Globus pallidus (tissue), 1 donor: ENCODE results near the gene GAL3ST1.
"Not testable (repeated sequence)": the region's sequence is repeated elsewhere in the genome, so short reads cannot be mapped to it uniquely, and the experiment has no call there.

Experiments used
- DNase-seq: peaks from one replicate; pipeline ENCODE4 v3.0.0-alpha.2; 2015; ENCODE audit warnings: low spot score

GAL3ST1 gene

DNA sequence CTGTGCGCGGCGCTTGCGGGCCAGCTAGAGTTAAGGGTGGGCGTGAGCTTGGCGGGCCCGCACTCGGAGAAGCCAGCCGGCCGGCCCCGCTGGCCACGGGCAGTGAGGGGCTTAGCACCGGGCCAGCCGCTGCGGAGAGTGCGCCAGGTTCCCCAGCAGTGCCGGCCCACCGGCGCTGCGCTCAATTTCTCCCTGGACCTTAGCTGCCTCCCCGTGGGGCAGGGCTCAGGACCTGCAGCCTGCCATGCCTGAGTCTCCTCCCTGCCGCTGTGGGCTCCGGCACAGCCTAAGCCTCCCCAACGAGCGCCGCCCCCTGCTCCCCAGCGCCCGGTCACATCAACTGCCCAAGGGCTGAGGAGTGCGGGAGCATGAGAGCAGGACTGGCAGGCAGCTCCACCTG is 22.4 kb upstream of the GAL3ST1 start:
- DNase-seq: no peak

DNA sequence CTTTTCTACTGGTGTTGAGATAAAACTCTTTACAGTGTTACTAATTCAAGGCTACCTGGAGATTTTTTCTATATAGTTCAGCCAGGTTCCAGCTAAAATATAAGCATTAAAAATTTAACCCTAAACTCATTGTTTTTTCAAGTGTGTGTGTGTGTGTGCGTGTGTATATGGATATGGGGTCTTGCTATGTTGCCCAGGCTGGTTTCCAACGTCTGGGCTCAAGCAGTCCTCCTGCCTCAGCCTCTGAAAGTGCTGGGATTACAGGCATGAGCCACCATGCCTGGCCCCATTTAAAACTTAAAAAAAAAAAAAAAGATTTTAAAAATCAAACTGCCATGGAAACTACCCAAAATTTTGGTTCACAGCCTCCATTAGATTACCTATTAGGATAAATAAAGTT is 21.7 kb upstream of the GAL3ST1 start:
- DNase-seq: no peak

DNA sequence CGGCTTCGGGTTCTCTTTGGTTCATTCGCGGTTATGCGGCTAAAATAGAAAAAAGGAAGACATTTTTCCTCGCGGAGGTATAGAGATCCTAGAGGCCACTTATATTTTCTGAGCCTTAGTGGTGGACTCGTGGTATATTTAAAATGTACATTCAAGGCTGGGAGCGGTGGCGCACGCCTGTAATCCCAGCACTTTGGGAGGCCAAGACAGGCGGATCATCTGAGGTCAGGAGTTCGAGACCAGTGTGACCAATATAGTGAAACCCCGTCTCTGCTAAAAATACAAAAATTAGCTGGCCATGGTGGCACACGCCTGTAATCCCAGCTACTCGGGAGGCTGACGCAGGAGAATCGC is 17.9 kb upstream of the GAL3ST1 start:
- not testable (repeated sequence) for DNase-seq

DNA sequence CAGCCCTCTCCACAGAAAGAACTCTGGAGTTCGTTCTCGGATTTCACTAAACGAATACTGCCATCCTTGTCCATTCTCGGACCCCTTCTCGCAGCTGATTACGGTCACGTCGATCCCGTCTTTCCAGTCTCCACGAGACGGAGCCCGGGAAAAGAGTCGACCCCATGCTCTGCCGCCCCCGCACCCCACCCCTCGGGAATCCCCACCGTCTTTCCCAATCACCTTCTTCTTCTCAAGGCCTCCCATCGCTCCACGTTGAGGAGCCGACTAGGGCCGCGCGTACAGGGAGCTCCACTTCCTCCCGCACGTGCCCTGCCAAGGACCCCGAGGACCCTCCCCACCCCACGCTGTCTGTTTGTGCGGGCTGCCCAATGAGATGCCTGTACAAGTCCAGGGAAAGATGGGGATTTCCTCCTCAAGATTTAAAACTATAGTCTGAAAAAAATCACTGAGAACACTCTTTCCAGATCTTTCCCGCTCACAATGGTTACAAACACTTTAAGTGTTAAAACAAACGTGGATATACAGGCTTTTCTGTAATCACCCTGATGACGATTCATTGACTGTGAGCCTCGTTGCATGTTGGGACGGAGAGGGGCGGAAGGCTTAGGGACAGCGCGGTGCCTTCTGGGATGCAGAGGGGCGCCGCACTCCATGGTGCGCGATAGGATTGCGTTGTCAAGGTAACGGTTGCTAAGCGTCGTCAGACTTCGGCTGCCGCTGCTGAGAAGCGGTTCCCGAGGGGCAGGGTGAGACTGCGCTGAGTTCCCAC is 17.3 kb upstream of the GAL3ST1 start, which contains the start of gene PES1:
Gene PES1 (minus strand): TSS at position 323 of the 772 bp plus-strand sequence. CDS start 77 bp downstream, at position 246.
- DNase-seq: peak; percentile 96

DNA sequence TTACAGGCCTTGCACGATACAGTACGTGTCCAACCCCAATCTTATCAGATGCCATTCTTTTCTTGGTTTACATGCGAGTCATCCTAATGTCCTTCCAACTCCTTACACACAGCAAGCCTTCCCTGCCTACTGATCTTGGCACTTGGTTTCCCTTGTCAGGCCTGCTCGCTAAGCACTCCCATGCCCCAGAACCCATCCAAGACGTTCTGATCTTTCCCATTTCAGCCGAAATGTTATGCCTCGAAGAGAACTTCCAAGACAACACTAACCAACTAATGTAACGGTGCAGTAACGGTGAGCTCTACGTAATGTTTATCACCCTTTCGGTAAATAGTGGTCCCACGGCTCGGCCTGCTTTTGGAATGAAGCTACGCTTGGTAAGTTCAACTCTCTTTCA is 16.7 kb upstream of the GAL3ST1 start:
- no peak for DNase-seq

DNA sequence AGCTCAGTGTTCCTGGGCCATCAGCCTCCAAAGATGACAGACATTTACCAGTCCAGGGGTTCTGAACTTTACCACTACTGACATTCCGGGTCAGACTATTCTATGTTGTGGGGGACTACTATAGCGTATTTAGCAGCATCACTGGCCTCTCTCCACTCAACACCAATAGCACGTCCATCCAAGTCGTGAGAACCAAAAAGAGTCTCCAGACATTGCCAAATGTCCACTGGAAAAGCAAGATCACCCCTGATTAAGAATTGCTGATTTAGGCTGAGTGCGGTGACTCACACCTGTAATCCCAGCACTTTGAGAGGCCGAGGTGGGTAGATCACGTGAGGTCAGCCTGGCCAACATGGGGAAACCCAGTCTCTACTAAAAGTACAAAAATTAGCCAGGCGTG is 11.9 kb upstream of the GAL3ST1 start:
- DNase-seq: no peak

DNA sequence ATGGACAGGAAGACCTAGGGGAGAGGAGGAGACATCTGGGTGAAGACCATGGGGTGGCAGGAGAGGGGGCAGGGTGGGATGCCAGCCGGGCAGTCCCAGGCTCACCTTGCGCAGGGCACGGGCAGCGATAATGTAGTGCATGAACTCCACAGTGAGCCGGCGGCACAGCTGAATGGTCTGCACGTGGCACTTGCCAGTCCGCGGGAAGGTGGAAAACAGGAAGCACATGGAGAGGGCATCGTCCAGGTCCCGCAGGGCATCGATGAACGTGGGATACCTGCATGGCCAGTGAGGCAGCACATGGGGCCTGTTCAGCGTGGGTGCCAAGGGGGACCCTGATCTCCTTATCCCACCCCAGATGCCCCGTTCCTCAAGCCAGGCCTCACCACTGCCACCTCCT is 10.0 kb upstream of the GAL3ST1 start:
- no peak for DNase-seq

DNA sequence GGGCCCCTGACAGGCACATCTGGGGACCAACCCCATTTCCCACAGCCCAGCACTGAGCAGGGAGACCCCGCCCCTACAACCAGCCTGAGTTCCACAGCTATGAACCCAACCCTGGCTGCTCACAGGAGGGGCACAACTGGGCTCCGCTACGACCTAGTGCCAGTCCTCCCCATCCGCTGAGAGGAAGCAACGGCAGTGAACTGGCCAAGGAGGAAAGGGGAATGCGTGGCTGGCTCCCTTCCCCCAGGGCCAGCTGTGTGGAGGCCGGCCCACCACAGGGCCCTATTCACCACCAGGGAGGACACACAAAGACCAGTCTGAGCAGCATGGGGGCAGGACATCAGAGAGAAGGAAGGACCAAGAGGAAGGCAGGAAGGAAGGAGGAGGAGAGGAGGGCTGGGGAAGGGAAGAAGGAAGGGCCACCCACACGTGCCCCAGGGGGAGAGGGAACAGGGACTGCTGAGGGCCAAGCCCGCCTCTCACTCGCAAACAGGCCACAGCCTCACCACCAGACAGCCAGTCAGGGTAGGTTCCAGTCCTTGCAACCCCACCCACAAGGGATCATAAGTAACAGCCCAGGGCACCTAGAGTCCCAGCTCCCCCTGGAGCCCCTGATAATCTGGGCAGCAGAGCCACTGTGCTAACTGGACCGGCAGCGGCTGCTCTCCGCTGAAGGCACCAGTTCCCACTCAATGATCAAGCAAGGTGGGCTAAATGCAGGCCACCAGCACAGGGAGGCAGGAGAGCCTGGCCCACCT is 8.5 kb upstream of the GAL3ST1 start:
- peak; percentile 77 for DNase-seq

DNA sequence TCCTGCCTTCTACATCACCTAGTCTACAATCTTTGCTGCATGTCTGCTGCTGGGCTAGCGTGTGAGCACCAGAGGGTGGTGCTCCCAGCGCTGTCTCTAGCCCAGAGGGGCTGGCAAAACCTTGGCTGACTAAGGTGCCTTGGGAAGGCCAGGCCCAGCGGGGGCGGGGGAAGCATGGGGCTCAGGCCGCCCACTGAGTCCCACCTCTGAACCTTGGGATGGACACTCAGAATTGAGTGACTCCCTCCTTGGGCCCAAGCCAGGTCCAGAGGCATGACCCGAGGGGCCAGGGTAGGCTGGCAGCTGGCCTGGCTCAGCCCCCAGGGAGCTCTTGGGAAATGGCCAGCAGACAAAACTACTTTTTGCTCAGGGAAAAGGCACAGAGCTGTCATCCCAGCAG is 7.6 kb upstream of the GAL3ST1 start:
- no peak for DNase-seq

DNA sequence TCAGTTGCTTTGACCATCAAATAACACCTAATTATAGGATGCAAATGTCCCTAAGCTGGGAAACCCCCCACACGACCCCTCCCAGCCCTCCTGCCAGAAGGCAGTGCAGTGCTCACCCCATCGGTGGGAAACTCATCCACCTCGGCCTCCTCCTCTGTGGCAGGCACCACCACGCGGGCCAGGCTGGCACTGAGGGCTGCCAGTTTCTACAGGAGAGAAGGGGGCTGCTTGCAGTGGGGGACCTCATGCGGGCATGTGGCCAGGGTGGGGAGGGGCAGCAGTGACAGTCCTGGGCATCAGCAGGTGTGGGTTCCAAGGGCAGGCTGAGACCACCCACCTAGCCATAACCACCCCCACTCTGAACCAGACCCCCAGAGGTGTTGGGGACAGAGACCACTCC is 6.4 kb upstream of the GAL3ST1 start:
- DNase-seq: no peak

DNA sequence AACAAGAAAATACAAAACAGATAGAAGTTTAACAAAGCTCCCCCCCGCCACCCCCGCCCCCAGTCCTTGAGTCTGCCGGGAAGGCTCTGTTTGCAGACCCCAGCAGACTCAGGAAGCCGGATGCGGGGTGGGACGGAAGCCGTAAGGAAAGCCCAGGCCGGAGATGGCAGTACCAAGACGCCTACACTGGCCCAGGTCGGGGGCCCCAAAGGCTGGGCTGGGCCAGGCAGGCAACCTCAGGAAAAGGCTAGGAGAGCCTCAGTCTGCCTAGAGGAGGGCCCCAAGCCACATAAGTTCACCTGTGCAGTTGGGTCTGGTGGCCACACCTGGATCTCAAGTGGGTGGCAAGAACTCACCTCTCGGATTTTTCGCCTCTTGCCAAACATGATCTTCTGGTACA is 4.0 kb upstream of the GAL3ST1 start:
- no peak for DNase-seq

DNA sequence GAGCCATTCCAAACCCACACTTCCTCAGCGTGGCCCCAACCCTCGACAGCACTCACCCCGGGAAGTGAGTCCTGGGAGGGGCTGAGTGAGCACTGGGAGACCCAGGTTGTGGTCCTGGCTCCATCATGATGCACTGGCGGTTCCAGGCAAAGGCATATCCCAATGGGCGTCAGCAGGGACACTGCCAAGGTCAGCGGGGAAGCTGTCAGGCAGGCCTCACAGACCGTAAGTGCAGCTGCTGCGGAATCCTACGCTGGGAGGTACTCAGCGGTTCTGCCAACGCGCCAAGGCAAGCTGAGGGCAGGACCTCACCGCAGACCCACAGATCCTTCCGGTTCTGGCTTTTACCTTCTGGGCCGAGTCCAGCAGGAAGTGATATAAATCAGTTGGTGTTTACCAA is 1.4 kb upstream of the GAL3ST1 start:
- DNase-seq: no peak

DNA sequence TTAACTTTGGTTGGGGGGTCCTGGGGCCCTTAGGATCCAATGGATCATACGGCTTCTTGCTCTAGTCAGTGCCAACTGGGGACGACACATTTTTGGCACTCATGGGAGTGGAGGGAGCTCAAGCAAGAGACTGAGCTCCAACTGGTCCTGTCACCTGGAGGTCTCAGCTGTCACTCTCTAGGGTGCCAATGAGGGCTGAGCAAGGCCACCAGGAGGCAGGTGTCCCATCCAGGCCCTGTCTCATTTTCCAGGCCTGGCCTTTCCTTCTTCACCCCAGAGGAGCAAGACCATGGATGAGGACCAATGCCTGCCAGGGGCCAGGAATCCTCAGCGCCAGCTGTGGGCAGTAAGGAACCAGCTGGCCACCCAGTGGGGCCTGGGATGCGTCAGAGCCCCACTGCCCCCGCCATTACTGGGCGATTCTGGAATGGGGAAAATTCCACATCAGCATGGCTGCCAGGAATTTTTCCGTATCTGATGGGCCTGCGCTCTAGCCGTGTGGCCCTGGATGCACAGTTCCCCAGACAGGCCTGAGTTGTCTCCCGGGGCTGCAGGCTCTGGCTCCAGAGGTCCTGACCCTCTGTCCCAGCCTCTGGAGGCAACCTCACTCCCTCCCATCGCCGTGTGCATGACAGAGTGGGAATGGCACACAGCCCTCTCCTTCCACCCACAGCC is 669 bp upstream of the GAL3ST1 start:
- peak; percentile 79 for DNase-seq

DNA sequence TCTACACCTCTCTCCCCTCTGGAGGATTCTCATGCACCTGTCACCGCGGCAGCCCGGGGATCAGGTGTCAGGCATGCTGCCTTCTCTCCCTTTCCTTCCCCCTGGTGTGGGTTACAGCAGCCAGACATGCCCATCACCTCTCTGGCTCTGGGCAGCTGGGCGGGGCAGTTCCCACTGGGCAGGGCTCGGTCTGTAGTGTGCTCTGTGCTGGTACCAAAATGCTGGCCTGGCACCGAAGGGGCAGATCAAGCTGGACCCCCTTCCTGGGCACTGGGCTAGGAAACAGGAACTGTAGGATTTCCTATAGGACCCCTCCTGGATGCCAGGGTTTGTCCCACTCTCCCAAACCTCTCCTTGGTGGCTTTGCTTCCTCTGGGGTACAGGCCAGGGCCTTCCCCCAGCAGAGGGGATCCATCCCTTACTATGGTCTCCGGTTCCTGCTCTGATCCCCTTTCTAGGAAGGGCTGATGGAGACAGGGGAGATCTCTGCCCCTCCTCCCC is 821 bp downstream of the GAL3ST1 start:
- DNase-seq: peak; percentile 58

DNA sequence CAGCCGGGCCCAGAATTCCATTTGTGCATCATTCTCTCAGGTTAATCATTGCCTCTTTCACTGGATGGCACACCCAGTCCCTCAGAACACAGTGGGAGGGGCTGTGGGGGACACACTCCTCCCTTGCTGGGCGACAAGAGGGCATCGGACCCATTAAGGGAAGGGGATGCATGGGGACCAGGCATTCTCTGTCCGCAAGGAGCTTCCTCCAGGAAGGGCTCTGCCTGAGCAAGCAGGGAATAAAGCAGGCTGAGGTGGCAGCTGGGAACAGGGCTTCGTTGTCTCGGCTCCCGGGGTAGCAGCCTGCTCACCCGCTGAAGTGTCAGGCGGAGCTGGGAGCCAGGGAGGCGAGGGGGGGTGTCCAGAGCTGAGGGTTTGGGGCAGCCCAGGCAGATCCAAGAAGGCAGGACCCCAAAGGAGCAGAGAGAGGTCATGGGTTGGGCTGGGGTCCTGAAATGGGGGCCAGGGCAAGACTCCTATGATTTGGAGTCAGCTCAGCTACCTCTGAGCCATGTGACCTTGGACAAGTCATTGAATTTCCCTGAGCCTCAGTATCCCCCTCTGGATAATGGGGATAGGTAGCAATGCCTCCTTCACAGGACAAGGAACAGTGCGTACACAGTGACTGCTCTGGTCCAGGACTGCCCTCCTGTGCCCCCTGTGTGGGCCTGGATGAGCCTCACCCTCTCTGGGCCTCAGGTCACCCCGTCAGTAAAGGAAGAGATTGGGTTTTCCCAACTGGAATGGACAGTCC is 1.4 kb downstream of the GAL3ST1 start:
- peak; percentile 84 for DNase-seq

DNA sequence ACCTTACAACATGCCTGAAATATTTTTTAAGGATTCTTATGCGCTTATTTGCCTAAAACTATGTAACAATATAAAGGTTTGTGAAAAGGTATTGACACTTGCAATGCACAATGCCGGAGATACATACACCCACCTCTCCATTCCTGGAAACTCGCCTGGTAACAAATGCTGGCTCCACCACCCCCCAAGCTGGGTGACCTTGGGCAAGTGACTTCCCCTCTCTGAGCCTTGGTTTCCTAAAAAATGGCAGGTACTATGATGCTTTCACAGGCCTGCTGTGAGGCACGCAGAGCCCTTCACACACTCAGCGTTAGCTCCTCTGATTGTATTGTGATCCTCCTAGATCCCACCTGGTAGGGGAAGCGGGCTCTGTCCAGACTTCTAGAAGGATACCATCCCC is 2.3 kb downstream of the GAL3ST1 start:
- DNase-seq: no peak

DNA sequence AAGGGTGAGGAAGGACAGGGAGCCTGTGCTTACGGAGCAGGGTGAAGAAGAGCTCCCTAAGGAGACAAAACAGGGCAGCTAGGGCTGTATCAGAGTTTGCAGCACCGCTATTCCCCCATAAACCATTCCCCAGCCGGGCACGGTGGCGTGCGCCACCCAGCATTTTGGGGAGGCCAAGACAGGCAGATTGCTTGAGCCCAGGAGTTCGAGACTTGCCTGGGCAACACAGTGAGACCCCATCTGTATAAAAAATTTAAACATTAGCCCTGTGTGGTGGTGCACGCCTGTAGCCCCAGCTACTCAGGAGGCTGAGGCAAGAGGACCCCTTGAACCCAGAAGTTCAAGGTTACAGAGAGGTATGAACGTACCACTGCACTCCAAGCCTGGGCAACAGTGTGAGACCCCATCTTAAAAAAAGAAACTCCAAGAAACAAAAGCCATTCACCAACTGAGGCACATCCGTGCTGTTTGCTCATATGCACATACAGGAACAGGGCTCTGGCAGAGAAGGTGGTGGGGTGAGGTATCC is 4.7 kb downstream of the GAL3ST1 start:
- no peak for DNase-seq

DNA sequence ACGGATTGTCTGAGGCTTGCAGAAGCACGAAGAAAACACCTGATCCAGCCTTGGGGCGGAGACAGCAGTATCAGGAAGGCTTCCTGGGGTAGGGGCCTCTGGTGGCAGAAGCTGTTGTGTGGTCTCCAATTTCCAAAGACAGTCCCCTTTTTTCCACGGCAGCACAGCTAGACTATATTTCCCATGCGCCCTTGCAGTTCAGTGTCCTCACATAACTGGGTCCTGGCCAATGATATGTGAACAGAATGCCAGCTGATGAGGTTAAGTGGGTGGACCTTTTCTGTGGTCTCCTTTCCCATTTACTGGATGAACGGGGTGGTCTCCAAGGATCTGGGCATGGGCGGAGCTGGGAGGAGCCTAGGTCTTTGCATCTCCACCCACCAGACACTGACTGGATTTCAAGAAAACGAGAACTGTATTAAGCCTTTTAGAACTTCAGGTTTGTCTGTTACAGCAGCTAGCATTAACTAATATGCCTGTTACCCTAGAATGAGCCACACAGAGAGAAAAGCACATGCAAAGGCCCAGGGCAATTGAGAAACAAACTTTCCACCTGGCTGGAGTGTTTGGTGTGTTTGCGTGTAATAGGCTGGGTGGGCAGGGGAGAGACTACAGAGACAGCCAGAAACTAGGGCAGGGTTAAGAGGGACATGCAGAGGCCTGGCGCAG is 6.2 kb downstream of the GAL3ST1 start:
- no peak for DNase-seq

DNA sequence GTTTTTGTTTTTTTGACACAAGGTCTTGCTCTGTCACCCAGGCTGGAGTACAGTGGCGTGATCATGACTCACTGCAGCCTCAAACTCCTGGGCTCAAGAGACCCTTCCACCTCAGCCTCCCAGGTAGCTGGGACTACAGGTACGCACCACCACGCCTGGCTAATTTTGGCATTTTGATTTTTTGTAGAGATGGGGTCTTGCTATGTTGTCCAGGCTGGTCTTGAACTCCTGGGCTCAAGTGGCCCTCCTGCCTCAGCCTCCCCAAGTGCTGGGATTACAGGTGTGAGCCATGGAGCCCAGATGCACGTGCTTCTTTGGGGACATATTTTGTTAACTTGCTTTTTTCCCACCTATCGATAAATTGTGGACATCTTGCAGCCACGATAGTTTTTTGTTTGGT is 7.2 kb downstream of the GAL3ST1 start:
- not testable (repeated sequence) for DNase-seq

DNA sequence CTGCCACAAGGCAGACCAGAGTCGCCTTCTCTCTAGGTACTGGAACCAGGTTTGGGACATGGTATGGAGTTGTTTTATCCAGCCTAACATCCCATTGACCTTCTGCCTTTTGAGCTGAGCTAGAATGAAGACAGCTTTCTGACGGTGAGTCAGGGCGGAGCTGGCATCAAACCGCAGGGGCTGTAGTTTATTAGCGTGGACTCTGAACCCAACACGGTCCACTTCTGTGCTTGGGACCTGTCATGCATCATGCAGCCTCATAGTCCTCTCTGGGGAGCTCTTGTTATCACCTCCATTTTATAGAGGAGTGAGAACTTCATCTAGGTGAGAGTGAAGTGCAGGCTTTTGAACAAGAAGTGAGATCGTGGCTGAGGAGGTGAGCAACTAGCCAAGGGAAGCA is 8.3 kb downstream of the GAL3ST1 start:
- no peak for DNase-seq

DNA sequence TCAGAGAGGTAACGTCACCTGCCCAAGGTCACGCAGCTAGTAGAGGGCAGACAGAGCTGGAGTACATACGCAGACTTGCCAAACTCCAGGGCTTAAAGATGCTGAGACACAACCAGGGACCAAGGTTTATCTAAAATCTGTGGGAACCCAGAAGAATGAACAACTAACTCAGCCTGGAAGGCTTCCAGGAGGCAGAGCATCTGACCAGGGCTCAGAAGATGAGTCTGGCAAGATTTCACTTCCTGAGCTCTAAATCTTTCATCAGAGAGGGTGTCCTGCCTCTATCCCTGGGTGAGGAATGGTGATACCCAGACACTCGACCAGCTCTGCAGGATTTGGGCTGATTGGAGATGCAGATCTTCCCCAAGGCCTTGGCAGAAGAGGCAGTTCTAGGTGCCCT is 9.1 kb downstream of the GAL3ST1 start:
- no peak for DNase-seq
